HG02623 (cell line): ENCODE measurements around the gene EPX.
A peak's percentile ranks its signal among the peaks of the same experiment; 100 is the strongest.

Source experiments
- ATAC-seq: cut with Tn5 transposase; IDR thresholded peaks from one replicate; pipeline ENCODE4 v1.9.1; 2021; ENCODE audit warnings: moderate library complexity; ENCODE audit not compliant: unreplicated experiment

Gene EPX

DNA sequence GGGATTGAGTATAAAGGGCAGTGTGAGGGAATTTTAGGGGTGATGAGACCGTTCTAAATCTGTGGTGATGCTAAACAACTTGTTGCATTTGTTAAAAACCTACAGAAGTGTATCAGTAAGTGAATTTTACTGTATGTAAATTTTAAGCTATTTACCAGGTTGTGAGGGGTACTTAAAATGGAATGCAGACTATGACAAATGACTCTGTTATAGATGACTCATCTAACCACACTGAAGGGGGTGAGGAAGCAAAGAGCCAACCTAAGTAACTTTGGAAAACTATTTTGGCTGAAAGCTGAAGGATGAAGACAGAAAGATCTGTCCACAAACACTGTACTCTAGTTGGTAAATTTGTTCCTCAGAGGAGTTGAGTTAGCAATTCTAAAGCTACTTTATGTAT, 31.8 kb downstream of the EPX start:
- no peak for ATAC-seq

DNA sequence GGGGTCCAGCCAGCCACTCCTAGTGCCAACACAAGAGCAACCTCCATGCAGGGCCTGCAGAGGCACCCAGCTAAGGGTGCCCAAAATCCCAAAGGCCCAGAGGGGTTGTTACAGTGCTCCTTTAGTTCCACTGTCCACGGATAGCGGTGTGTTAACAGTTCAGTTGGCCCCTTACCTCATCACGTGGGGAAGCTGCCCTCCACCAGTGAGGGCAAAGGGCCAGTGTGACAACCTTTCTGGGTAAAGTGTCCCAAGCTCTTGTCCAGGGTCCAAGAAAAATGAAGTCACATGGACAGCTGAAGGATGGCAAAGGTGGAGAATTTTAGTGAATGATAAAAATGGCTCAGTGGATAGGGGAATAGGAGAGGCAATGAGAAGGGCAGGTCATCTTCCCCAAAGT, 35.2 kb downstream of the EPX start:
- ATAC-seq, result no peak

DNA sequence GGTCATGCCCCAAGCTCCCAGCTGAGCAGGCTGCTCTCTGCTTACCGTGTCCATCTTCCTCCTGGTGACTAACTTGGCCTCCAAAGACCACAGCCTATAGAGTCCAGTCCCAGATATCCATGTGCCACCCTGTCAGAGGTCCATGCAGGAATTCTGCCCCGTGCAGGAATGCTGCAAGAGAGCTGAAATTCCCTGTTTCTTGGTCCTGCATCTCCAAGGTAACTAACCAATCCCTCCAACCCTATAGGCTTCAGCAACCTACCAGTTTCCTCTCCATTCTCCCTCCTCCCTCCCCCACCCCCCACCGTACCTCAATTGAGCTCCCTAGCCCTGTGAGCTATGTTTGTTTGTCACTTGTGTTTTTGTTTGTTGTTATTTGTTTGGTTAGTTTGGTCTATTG, 36.2 kb downstream of the EPX start:
- no peak for ATAC-seq

DNA sequence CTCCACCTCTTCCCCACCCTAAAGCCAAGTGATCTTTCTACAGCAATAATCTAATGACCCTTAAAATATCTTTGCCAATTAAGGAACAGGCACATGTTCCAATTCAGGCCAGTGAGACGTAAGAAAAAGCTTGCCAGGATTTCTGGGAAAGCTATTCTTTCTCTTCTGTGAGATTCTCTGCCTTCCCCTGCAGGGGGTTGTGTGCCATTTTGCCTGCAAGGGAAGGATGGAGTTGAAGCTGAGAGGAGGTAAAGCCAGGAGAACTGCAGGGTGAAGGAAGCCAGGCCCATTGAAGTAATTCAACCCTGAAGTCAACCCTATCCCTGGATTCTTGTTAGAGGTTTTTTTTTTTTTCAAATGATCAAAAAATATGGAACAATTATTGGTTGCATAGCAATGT, 36.9 kb downstream of the EPX start:
- no peak for ATAC-seq

DNA sequence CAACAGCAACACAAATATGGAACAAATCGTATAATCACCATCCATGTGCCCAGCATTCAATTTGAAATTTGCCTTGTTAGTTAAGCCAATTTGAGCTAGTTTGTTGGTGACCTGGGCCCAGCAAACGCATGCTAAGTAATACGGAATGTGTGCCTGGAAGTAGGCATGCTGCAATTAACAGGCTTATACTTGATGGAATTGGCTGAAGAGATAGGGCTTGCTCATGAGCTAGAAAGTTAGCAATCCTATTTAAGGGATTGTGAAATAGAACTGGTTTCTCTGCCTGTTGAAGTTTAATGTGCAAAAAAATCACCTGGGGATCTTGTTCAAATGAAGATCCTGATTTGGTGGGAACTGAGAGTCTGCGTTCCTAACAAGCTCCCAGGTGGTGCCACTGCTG, 37.4 kb downstream of the EPX start:
- no peak for ATAC-seq

DNA sequence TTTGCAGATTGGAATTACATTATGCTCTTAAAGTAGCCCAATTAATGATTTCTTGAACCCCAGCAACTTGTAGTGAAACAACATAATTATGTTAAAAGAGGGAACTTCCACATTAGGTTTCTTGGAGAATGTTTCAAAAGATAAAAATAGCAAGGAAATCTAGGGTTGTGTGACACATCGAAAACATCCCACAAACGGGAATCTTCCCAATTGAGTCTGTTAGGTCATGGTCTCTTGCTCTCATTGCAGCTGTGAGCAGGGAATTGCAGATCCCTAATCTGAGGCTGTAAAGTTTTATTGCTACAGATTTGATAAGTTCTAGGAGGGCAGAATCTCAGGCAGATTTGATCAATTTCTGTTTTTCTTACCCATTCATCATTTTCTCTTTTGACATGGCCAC, 39.1 kb downstream of the EPX start:
- no peak for ATAC-seq

DNA sequence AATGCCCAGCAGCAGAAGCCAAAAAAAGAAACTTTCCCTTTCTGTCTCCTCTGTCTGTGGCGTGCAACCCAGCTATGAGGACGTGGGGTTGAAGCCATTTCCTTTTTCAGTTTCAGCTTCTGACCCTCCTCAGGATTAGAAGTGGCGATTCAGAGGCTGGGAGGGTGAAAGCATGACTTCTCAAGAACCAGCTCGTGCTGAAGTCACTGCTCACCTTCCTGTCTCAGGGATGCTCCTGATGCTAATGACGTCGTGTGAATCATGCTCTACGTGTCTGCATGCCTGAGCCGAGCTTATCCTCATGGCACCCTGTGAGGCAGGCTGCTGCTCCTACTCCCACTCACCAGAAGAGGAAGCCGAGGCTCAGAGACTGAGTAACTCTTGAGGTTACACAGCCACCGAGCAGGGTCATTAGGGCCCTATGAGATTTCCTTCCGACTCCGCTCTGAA, 40.2 kb downstream of the EPX start:
- peak; percentile 76 for ATAC-seq

DNA sequence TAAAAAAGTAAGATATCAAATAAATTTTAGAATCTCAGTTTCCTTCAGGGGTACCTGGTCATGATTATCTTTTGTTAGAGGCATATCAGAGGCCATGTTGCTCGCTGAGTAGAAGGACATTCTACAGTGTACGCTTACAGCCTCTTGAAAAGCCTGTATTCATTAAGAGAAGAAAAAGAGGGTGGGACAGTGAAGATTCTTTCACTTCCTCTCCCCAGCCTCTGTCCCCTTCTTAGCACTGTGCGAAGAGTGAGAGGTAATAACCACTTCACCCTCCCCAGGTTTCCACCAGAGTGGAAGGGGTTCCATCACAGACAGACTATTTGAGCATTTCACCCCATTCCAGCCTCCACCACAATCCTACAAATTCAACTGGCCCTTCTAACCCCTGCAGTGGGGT, 41.0 kb downstream of the EPX start:
- ATAC-seq, result no peak

DNA sequence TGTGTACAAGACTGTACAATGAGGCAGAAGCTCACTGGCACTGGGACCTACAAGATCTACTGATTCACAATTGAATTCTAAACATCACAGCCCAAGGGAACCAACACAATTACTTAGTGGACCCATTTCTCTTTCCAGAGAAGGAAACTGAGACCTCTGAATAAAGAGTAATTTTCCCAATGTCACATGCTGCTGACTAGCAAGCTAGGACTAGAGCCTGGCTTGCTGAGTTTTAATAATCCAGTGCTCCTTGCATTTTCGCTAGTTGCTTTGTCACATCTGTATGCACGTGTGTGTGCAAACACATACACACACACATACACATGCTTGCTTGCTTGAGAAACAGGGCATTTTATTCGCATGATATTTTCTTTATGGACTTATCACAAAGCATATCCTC, 42.0 kb downstream of the EPX start:
- no peak for ATAC-seq

DNA sequence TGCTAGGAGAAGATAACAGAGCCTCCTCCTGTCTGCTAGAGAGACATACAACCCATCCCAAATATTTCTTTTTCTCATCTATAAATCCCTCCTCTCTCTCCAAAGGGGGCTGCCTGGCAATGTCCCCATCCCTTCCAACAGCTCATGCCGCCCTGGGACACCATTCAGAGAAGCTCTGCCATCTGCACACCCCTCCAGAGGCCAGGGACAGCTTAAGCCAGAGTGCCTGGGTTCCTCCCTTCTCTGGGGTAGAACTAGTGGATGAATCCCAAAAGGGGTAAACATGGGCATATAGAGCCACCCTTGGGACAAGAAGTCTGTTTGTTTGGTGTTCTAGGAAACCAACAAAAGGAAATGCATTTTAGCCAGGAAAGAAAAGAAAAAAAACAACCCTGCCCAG, 43.3 kb downstream of the EPX start:
- no peak for ATAC-seq

DNA sequence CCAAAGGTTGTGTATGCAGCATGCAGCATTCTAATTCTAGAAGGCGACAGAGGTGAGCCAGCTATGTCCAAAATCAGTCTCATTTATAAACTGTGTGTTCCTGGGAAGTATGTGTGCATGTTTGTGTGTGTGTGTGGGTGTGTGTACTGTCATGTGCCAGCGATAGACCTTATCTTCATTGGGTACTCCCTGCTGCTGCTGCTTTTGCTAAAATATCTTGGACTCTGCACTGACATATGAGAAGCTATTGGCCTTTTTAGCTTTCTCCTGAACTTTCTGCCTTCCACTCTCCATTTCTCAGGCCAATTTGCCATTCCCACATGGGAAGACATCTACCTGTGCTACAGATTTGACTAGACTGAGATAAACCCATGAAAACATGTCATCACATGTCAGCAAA, 43.9 kb downstream of the EPX start:
- no peak for ATAC-seq

DNA sequence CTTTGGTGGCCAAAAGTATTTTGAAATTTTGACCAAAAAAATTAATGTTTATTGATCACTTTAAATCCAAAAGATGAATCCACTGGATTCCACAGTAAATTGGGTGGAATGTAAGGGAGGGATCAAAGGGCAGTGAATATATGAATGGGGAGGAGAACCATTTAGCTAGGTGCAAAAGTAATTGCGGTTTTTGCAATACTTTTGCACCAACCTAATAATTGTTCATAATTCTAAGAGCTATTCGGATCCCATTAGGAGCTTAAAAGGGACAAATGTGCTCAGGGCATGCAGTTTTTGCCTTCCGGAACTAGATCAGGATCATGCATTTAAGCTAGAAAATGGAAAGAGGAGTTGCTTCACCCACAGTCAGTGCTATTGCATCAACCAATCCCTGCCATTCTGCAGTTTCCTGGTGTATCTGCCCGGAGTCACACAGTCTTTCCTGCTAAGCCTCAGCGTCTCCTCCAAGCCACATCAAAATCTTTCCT, 45.7 kb downstream of the EPX start, which contains the start of gene LPO:
Gene LPO (plus strand): TSS at position 438 of the 488 bp plus-strand sequence. CDS start 4,396 bp downstream, outside the sequence.
- no peak for ATAC-seq

DNA sequence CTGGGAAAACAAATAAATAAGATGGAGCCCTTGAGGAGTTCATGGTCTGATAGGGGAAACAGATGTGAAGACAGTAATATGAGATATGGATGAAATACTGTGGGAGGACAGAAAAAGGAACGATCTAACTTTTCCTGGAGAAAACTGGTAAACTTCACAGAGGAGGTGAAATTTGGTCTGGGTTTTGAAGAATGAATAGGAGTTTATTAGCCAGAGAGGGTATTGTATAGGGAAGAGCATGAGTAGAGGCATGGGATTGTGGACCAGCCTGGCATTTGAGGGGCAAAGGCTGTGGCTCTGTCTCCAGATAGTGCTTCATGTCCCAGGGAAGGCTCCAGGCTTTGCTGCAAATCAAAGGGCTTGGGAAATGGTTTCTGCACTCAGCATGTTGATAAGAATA, 47.5 kb downstream of the EPX start:
- ATAC-seq, result no peak

DNA sequence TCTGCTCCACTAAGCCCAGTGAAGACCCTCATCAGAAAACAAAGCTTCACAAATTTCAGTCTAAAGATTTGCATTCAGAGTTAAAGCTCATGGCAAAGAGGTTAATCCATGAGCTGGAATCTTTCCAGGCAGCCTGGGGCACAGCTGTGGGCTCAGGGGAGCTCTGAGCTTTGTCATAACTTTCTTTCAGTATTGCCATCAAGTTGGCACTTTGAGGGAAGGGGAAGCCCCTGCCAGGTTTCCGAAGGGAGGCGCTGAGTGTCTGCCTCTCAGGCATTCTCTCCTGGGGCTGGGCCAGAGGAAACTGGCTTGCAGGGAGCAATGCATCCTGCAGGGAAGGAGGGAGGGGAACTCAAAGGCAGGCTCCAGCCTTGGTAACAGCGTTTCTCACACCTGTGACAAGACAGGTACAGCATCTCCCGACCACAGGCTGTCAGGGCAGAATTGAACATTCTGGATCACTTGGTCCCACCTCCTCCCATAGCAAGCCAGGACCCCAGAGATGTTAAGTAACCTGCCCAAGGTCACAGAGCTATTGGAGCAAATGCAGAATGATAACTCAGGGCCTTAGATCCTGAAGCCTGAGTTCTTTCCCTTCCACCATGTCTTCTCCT, 49.8 kb downstream of the EPX start:
- ATAC-seq, result no peak

DNA sequence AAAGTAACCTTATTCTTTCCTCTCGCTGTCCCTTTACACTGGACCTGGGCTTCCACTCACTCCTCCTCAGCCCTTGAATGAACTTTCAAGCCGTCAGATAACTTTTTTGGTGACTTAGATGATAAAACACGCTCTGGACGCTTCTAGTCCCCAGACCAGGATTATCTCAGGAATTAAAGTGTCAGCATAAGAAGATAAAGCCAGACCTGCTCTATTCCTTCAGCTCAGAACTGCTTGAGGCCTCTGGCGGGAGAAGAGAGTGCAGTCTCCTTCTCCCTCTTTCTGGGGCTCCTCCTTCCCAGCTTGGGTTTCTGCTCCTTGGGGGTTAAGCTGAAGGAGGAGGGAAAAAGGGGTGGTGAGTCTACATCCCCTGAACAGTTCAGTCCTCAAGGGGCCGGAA, 52.4 kb downstream of the EPX start:
- no peak for ATAC-seq

DNA sequence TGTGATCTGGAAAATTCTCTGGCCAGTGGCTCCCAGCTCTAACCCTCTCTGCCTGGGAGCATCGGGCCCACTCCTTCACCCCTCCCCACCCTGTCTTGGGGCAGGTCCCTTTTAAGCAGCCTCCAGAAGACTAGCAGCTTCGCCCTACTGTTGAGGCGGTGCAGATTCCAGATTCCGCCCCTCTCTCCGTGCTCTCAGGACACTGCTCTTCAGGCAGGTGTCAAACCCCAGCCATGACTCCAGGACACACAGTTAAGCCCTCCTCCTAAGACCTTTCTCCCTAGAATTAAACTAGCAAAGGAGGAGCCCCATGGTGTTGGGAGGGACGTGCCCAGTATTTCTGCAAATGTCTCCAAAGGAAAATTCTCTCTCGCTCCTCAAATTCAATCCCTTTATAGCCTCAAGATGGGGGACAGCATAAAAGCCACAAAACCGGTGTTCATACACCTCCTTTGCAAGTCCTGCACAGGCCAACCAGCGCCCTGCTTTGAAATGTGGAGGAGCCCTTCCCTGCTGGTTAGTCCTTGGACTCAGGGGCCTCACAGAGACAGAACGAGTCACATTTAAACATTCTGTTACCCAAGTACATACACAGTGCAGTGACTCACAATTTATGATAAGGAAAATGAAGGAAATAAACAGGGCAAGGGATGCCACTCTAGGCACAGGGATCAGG, 53.0 kb downstream of the EPX start:
- ATAC-seq, result no peak

DNA sequence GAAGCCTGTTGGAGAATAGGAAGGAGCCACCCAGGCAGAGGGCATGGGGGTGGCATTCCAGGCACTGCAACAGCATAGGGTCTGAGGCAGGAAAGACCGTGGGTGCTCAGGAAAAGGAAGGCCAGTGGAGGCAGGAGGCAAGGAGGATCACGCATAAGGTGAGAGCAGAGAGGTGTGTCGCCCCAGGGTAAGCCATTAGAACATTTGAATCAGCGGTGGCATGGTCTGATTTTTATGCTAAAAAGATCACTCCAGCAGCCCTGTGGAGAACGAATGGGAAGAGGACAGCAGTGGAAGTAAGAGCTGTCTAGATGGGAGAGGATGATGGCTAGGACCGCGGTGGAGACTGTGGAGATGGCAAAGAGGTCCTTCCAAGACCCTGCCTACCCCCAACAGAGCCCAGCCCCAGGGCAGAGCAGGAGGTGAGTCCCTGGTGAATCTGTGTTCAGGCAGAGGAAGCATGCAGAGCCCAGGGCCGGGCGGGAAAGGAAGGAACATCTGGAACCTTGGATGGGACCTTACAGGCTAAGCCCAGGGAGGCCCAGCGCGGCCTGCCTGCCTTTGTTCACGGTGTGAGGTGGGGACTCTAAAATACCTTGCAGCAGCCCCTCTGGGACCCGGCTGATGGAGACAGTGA, 53.7 kb downstream of the EPX start:
- no peak for ATAC-seq

DNA sequence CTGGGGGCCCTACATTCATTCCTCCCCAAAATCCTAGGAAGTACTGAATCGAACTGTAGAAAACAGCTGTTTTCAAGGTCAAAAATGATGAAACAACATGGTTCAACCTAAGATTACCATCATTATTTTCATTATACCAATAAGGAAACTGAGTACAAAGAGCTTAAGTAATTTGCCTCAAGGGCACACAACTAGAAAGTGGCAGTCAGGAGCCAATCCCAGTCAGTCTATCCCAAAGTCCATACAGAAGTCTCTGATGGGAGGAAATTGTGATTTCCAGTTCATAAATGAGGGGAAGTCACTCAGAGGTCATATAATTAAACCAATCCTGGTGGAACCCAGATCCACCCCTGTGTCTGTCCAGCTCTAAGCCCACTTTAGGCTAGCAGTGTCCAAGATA, 54.3 kb downstream of the EPX start:
- ATAC-seq, result no peak

DNA sequence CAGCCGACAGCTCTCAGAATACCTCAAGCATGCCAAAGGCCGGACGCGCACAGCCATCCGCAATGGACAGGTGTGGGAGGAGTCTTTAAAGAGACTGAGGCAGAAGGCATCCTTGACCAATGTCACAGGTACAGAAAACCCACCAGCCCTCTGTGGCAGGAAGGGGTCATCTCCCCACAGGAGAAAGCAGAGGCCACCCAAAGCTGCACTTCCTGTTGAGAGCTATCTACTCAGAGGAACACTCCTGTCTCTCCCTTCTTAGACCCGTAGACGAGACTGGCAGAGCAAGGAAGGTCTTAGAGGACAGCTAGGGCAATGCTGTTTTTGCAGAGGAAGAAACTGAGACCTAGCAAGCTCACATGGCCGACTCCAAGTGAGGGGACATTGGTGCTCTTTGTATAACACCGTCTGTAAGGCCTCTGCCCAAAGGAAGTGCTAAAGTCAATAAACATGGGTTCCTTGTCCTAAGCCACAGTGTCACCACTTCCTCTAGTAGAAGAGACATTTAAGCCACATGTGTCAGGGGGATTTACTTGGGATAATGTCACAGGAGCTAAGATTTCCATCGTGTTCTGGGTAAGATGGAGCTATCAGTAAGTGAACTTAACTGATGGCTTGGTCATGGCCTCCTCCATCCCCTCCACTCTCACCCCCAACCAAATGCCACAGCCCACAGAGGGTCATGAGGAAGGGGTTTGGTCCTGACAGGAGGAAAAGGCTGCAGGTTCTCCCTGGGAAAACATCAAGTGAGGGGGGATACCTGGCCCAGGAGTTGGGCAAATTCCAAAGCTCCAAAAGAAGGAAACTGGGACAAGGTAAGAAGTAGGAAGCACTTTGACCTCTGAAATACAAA, 55.2 kb downstream of the EPX start:
- no peak for ATAC-seq

DNA sequence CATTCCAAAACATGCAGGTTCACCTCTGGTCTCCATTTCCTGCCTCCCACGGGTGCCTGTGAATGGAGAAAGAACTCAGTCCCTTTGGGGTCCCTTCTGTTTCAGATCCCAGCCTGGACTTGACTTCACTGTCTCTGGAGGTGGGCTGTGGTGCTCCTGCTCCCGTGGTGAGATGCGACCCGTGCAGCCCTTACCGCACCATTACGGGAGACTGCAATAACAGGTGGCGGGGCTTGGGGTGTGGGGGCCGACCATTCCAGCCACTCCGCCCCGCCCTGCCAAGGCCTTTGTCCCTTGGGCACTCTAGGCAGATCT, 56.4 kb downstream of the EPX start:
- ATAC-seq, result no peak
